ENCODE data around the gene BMERB1.
"Not testable (repeated sequence)": the region's sequence is repeated elsewhere in the genome, so short reads cannot be mapped to it uniquely, and the experiment has no call there.

BMERB1 gene

DNA sequence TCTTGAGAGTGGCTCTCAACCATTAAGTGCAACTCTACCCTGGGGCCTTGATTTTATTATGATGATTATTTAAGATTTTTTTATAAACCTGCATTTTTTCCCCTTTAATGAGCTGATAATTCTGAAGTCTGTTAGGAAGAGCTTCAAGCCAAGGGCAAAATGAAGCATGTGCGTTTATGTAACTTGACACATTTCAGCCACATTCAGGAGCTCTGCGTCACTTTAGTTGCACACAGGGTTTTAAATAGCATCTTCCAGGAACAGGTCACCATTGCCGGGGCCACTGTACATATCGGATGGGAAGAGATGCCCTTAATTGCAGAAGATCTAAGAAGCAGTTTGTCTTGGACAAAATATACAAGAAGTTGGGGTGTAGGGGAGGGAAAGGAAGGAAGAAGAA lies 89.6 kb downstream of the BMERB1 start:
- DNase-seq (ENCODE audit: low spot score) = no peak

DNA sequence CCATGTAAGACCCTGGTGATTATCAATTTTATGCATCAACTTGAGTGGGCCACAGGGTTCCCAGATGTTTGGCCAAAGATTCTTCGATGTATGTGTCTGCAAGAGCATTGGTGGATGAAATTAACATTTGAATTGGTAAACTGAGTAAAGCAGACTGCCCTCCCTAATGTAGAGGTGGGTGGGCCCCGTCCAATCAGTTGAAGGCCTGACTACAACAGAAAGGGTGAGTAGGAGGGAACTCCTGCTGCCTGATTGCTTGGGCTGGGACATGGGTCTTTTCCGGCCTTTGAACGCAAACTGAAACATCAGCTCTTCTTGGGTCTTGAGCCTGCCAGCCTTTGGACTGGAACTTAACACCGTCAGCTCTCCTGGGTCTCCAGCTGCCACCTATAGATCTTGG lies 90.6 kb downstream of the BMERB1 start:
- no peak for DNase-seq (ENCODE audit: low spot score)

DNA sequence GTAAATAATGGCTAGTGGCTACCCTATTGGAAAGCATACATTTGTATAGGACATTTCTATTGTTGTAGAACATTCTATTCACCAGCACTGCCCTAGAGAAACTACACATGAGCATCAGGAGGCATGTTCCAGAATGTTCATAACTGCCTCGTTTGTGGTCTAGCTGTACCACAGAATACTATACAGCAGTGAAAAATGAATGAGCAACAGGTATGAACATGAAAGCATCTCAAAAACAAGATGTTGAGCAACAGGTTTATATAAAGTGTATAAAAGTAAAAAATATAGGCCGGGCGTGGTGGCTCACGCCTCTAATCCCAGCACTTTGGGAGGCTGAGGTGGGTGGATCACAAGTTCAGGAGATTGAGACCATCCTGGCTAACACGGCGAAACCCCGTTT lies 91.7 kb downstream of the BMERB1 start:
- DNase-seq (ENCODE audit: low spot score) = no peak

DNA sequence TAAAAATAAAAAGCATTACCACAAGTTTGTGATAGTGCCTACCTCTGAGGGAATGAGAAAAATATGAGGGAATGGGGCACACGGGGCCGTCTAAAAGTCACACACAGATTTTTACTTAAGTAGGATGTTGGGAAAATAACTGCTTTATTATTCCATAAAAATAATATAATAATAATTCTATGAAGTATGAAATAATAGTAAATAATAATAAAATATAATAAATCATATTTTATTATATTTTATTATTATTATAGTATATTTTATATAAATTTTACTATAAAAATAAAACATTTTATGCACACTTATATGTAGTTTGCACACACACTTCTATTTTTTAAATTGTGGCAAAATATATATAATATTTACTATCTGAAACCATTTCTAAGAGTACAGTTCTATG lies 92.3 kb downstream of the BMERB1 start:
- DNase-seq (ENCODE audit: low spot score) = no peak

DNA sequence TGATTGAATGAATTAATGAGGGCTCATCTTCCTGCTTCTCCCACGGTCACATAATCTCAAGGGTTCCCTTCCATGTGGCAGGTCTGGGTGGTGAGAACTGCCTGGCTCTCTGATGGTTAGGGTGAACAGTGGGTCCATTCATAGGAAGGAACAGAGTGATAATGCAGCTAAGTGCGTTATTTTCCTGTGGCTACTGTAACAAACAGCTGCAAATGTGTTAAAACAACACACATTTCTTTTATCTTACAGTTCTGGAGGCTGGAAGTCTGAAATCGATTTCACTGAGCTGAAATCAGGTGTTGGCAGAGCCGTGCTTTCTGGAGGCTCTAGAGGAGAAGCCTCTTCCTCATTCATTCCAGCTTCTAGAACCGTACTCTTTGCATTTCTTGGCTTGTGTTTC lies 95.3 kb downstream of the BMERB1 start:
- DNase-seq (ENCODE audit: low spot score) = no peak

DNA sequence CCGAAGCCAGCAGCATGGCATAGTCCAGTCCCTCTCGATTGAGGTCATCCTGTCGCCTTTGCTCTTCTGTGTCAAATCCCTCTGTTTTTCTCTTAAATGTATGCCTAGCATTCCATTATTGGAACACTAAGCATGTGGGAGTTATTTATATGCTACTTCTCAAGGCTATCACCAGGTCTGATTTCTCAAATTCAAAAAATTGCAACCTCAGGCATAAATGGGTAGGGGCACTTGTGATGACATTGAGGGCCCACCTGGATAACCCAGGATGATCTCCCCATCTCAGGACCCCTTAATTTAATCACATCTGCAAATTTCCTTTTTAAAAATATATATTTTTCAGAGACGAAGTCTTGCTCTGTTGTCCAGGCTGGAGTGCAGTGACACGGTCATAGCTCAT lies 95.7 kb downstream of the BMERB1 start:
- no peak for DNase-seq (ENCODE audit: low spot score)

DNA sequence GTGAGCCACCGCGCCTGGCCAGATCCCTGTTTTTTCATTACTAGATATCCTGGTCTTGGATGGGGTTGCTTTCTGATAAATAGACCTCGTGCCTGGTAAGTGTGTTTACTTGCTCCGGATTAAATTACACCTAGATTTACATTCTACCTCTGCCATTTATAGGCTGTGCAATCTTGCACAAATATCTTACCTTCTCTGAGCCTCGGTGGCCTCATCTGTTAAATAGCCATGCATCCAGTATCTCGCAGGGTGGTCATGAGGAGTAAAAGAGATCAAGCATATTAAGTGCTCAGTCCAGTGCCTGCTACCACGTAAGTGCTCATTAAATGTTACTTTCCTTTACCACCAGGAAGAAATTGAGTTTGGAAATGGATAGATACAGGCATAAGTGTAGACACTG lies 98.4 kb downstream of the BMERB1 start:
- DNase-seq (ENCODE audit: low spot score) = no peak

DNA sequence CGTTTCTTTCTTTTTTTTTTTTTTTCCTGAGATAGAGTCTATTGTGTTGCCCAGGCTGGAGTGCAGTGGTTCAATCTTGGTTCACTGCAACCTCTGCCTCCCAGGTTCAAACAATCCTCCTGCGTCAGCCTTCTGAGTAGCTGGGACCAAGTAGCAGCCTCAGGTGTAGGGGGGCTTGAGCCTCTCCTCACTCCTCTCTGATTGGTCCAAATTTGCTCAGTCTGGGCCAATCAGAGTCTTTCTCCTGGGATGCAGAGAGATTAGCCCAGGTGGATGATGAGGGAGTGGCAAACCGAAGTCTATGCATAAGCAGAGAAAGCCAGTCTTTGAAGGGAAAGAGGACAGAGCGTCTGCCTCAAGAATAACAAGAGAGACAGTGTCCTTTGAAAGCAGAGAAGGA lies 99.0 kb downstream of the BMERB1 start:
- DNase-seq (ENCODE audit: low spot score) = no peak

DNA sequence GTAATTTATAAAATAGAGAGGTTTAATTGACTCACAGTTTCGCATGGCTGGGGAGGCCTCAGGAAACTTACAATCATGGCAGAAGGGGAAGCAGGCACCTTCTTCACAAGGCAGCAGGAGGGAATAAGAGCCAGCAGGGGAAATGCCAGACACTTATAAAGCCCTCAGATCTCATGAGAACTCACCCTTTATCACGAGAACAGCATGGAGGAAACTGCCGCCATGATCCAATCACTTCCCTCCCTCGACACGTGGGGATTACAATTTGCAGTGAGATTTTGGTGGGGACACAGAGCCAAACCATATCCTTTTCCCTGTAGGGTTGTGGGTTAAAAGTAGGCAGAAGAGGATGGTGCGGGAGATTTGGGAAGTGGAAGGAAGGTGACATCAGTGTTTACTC lies 101.4 kb downstream of the BMERB1 start:
- no peak for DNase-seq (ENCODE audit: low spot score)

DNA sequence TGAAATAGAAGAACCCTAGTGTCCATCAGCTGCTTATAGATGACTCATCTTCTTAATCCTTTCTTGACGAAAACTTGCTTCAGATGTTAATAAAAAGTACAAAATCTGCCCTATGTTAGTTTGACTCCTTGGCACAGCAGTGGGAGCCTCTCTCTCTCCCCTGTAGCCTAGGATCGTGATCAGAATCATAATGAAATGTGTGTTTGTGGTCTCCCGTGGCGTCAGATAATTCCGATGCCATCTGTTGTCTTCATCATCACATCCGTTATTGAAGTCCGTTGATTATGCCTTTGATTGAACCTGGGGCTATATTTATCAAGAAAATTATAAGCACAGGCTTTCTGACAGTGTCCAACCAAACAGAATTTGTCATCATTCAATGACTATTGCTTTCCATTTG lies 102.5 kb downstream of the BMERB1 start:
- DNase-seq (ENCODE audit: low spot score) = no peak

DNA sequence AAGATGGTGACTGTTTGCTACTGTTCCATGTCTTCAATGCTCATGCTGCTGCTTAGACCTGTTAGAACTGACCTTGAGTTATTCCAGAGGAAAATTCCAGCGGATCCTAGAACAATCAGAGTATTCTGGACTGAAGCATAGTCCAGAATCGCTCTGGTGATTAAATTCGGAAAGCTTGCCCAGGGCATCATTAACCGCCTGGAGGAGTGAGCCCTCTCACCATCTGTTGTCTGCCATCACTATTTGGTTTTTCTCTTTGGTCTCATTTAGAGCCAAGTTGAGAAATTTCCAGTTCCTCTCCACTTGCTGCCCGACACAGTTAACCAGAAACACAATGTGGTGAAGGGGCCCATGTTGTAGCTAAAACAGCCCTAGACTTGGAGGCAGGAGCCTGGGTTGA lies 104.1 kb downstream of the BMERB1 start:
- no peak for DNase-seq (ENCODE audit: low spot score)

DNA sequence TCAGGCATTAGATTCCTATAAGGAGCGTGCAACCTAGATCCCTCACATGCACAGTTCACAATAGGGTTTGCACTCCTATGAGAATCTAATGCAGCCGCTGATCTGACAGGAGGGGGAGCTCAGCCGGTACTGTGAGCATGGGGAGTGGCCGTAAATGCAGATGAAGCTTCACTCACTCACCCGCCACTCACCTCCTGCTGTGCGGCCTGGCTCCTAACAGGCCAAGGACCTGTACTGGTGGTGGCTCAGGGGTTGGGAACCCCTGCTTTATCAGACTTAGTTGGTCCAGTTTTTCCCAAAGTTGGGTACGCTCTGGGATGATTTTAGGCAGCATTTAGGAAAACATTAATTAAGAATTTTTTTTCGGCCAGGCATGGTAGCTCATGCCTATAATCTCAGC lies 104.8 kb downstream of the BMERB1 start:
- no peak for DNase-seq (ENCODE audit: low spot score)

DNA sequence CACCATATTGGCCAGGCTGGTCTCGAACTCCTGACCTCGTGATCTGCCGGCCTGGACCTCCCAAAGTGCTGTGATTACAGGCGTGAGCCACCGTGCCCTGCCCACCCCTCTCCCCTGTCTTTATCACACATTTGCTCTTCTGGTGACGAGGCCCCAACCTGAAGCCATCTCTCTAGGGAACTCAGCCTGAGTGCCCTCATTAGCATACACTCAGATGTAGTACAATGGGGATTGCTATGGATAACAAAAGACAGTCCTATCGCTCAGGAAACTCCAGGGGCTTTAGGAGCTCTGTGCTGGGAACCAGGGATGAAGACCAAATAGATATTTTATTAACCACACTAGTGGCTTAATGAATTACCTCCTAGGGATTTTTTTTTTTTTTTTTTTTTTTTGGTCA lies 107.9 kb downstream of the BMERB1 start:
- DNase-seq (ENCODE audit: low spot score) = no peak

DNA sequence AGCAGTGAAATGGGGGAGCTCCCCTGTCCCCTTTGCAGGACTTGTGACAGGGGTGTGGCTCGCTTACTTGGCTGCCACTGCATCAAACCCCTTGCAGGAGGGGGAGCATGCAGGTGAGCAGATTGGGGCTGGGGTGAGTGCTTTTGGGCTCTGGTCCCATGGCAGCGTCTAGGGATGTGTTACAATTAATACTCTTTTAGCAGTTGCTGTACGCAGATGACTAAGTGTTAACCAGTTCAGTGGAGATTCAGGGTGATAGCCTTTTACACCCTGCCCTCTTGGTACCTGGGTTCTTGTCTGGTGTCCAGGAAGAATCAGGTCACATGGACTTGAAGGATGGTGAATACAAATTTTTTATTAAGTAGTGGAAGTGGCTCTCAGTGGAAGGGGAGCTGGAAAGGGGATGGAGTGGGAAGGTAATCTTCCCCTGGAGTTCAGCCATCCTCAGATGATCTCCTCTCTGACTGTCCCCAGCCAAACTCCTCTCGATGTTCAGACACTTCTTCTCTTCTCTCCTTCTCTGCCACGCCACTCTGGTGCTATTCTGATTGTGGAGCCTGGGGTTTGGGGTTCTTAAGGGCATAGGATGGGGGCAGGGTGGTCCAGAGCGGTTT lies 108.5 kb downstream of the BMERB1 start:
- no peak for DNase-seq (ENCODE audit: low spot score)

DNA sequence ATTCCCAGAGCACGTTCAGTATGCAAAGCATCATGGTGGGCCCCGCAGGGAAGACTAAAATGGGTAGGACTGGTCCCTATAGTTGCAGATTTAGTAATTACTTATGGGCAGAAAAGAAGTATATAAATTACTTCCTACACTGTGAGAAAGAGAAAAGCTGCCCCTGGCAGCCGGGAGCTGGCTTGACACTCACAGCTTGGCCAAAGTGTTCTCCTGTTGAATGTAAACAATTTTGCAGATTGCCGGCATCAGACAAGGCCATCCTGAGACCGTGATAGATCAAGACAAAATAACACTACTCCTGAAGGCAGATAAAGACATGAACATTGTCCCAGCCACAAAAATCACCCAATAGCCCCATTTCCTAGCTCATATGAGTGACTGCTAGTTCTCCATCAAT lies 110.0 kb downstream of the BMERB1 start:
- no peak for DNase-seq (ENCODE audit: low spot score)

DNA sequence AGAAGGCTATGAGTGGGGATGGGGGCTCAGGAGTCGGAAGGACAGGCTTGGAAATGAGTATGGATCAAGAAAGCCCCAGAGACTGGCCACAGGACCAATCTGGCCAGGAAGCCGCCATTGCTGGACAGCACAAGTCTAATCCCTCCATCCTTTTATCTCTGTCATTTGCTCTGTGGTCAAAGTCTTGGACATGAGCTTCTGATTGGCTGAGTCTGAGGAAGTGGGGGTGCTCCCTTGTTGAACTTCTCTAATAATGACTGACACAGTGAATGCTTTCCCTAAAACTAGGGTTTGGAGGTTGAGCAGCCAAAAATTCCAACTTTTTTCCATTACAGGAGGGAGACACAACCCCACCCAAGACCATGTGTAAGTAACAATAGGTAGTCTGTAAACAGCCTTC lies 111.2 kb downstream of the BMERB1 start:
- no peak for DNase-seq (ENCODE audit: low spot score)

DNA sequence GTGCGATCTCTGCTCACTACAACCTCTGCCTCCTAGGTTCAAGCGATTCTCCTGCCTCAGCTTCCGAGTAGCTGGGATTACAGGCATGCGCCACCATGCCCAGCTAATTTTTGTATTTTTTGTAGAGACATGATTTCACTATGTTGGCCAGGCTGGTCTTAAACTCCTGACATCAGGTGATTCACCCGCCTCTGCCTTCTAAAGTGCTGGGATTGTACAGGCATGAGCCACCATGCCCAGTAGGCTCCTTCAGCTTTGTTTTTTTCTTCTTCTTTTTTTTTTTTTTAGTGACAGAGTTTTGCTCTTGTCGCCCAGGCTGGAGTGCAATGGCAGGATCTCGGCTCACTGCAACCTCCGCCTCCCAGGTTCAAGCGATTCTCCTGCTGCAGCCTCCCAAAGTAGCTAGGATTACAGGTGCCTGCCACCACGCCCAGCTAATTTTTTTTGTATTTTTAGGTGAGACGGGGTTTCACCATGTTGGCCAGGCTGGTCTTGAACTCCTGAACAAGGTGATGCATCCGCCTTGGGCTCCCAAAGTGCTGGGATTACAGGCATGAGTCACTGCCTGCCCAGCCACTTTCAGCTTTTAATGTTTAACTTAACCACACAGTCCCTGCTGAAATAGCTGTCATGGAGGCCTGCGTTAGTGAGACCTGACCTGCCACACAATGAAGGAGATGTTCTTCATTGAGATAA lies 112.8 kb downstream of the BMERB1 start:
- not testable (repeated sequence) for DNase-seq (ENCODE audit: low spot score)

DNA sequence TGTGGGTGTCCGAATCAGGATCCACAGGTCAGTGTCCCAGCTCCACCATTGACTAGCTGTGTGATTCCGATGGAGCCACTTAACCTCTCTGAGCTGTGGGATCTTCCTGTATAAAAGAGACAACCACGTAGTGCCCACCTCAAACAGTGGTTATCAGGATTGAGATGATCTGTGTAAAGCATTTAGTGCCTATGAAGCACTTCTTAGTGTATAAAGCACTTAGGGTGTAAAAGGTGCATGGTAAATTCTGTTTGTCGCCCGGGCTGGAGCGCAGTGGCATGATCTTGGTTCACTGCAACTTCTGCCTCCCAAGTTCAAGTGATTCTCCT lies 113.3 kb downstream of the BMERB1 start:
- no peak for DNase-seq (ENCODE audit: low spot score)

DNA sequence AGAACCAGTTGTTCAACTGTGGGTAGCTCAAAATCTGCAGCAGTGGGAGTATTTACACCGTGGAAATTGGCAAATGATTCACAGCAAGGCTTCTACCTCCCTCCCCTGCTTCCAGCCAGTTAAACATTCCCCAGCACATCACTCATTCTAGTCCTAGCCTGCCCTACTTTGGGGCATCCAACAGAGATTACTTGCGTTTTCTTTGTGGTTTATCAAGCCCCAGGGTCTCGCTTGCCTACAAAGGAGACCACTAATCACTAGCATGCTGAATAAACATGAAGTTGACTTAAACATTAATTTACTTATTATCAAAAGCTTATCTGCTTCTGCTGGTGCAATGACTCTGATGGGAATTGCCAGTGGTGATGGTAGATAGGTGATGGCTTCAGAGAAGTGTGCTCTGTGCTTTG lies 114.1 kb downstream of the BMERB1 start:
- DNase-seq (ENCODE audit: low spot score) = no peak

DNA sequence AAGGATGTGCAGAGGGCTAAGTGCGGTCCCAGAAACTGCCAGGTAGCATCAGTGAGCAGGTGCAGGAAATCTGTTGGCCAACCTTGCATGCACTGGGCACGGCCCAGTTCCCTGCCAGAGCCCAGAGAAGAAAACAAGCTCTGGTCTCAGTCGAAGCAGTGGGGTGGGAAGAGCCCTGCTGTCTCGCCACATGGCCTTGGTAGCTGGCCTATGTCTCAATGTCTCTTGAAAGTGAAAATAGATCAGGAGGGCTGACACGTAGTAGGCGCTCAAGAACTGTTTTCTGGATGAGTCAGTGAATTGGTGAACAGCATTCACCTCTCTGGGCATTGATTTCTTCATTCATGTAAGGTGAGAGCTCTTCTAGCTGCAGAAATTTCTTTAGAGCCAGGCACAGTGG lies 118.1 kb downstream of the BMERB1 start:
- no peak for DNase-seq (ENCODE audit: low spot score)

DNA sequence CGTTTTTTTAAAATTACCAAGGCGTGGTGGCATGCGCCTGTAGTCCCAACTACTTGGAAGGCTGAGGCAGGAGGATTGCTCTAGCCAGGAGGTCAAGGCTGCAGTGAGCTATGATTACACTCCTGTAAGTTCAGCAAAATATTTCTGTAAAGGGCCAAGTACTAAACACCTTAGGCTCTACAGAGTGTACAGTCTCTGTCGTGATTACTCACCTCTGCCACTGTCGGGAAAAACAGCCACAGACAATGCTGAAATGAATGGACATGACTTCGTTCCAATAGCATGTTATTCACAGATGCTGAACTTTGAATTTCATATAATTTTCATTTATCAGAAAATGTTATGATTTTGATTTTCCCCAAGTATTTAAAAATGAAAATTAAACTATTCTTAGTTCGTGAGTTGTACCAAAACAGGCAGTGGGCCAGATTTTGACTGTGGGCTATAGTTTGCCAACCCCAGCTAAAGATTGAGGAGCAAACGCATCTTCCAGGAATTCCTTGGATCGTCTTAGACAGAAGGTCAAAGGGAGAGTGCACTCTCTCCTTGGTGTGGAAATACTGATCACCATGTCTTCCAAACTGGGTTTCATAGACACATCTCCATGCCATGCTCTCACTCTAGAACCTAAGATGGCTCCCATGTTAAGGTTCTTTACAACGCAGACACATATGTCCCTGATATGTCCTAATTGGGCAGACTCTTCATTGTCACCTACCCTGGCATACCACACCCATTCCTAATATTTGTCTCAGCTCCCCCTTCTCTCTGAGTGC lies 119.1 kb downstream of the BMERB1 start:
- DNase-seq (ENCODE audit: low spot score) = no peak

DNA sequence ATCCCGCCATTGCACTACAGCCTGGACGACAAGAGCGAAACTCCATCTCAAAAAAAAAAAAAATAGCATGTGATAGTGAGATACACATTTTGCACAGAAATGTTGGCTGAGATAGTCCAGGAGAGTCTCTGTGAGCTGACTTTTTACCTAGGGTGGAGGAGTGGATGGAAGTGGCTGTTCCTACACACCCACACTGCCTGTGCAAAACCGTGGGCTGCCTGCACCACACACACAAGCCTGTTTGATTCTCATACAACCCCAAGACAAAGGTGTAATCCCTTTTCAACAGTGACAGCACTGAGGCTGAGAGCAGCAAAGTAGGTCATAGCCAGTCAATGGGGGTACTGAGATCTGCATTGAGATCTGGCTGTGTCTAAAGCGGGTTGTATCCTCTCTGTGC lies 121.7 kb downstream of the BMERB1 start:
- DNase-seq (ENCODE audit: low spot score) = no peak

DNA sequence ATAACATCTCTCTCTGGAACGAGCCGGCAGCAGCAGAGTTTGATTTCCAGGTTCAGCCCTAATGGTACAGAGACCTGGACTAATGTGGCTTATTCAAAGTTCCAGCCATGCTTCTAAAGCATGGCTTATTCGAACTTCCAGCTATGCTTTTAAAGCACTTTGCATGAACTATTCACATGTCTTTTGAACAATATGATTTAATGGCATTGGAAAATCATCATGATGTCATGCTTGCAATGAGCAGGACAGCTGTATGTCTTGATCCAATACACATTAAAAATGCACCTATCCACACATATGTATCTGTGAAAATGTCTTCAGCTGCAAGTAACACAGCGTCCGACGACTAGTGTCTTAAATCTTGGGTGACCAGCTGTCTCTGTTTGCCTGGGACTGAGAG lies 122.9 kb downstream of the BMERB1 start:
- no peak for DNase-seq (ENCODE audit: low spot score)

DNA sequence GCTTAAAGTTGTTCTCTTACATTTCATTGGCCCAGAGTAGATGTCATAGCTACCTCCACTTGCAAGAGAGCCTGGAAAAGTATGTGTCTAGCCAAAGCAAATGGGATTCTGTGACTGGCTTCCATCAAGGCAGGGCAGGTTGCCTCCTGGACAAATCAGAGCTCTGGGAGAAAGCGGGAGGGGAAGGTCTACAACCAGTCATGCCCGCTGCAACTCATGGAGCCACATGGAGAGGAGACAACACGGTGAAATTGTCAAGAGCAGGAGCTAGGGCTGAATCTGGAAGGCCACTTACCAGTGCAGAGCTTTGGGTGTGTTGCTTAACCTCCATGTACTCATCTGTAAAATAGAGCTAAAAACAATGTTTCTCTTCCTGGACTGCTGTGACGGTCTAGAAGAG lies 124.8 kb downstream of the BMERB1 start:
- DNase-seq (ENCODE audit: low spot score) = no peak
